GM18907 (cell line): Measurements from ENCODE around the gene LIPM.
A peak's percentile ranks its signal among the peaks of the same experiment; 100 is the strongest.

ENCODE experiments used
- ATAC-seq: cut with Tn5 transposase; IDR thresholded peaks from one replicate; pipeline ENCODE4 v1.9.1; 2021; ENCODE audit warnings: mild to moderate bottlenecking, moderate library complexity; ENCODE audit not compliant: unreplicated experiment

The LIPM gene

DNA sequence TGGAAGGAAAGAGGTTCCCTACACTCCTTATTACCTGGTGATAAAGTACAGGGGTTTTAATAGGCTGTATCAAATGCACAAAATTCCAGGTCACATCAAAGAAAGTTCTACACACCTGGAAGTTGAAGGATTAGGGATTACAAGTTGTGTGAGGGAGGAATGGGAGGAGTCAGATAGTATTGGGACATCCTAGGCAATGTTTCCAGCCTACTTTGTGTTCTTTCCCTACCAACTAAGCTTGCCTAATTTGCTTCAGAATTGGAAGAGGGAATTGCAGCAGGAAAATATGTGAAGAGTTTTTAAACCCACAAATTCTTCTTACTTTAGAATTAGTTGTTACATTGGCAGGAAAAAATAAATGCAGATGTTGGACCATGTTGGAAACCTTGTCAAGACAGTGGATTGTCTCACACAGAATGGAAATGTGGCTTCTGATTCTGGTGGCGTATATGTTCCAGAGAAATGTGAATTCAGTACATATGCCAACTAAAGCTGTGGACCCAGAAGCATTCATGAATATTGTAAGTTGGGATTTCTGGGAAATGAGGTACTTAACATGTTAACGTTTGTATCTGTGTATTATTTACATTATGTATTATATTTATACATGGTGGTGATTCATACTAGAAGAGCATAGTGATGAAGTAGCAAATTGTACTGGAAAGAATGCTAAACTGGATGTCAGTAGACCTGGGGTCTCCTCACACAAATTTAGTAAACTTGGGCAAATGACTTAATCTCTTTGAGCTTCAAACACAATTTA lies at the start of gene LIPM:
TSS of gene LIPM (plus strand) at position 208 of the 763 bp plus-strand sequence. CDS start at position 375, 167 bp downstream.
- ATAC-seq, result no peak

DNA sequence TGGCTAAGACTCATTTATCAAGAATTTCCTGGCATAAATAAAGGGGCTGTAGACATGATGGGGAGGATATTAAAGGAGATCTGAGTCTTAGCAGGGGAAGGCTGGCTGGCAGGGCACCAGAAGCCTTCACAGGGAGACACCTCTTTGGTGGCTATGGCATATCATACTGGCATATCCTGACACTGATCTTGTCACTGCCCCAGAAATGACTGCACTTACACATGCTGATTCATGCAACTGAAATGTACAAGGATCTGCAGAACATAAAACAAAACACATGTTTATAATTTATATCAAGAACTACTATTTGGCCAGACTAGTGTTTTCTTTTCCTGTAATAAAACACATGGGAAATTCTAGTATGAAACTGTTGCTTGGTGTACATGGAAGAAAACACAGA lies 48.2 kb upstream of the LIPM start:
- ATAC-seq, result no peak

GRCh38 chr10:88755753-88756152 lies 46.8 kb upstream of the LIPM start:
- ATAC-seq, result peak; percentile 67

- no peak for ATAC-seq
These were observed 45.9 kb upstream of the LIPM start for GRCh38 chr10:88756660-88757059.

GRCh38 chr10:88759366-88760101 lies 43.0 kb upstream of the LIPM start, which contains the start of gene LIPN:
TSS of gene LIPN (plus strand) at chr10:88760020. CDS start at chr10:88761406, 1,386 bp downstream.
- ATAC-seq, result no peak

DNA sequence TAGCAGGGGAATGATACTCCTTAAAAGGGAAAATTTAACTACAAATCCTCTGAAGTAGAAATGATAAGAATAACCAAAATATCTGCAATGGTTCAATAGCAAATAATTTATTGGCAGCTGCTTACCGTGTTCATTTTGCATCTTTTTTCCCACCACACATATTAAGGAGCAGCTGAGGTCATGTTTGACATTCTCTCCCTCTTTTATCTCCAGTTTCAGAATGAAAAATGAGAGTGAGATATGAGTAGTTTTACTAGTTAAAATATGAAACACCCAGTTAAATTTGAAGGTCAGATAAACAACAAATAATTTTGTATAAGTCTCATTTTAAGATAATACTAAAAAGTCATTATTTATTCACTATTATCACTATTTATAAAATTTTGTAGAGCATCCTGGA lies 39.6 kb upstream of the LIPM start:
- no peak for ATAC-seq

GRCh38 chr10:88763441-88763840 lies 39.1 kb upstream of the LIPM start:
- no peak for ATAC-seq

DNA sequence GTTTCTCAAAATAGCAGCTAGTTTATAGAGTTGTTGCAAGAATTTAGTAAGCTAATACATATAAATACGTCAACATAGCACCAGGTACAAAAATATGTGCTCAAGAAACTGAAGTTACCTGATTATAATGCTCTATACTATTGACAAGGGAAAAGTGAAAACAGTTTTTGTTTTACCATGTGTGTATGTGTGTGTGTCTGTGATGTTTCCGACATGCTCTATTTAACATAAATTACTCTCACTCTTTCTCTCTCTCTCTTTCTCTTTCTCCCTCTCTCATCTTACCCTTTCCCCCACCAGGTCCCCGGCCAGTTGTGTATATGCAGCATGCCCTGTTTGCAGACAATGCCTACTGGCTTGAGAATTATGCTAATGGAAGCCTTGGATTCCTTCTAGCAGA lies 38.4 kb upstream of the LIPM start:
- peak; percentile 46 for ATAC-seq

GRCh38 chr10:88765816-88766215 lies 36.7 kb upstream of the LIPM start:
- no peak for ATAC-seq

DNA sequence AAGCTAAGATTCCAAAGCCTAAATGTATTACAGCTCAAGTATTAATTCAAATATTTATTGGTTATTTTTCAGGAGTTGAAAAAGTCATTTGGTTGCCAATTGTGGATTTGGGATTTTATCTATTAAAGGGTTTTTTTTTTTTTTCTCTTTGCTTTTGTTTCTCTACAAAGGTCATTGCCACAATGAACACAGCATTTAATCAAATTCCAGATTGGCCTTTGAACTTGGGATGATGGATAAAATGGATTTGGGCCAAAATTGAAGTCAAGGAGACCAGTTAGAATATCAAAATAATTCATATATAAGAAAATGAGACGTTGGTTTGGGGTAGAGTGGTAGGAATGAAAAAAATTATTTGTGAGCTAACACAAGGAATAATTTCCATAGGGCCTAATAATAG lies 33.1 kb upstream of the LIPM start:
- no peak for ATAC-seq

GRCh38 chr10:88781206-88781605 lies 21.3 kb upstream of the LIPM start:
- ATAC-seq, result no peak

GRCh38 chr10:88782222-88782621 lies 20.3 kb upstream of the LIPM start:
- ATAC-seq, result no peak

DNA sequence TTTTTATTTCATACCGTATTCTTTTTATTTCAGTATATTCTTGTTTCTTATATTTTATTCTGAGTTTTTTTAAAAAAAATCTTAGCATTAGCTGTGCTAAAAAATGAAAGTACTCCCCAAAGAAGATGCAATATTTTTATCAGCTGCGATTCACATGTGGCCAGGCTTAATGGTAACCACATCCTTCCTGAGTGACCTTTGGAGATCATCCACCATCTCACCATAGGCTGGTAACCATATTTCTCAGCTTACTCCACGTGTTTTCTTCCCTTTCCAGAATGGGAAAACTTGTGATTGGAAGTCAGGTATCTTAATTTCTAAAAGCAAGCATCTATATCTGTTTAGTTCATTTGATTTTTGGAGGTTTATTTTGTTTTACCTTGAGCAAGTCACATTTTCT lies 18.8 kb upstream of the LIPM start:
- ATAC-seq, result no peak

- no peak for ATAC-seq
These were observed 16.3 kb upstream of the LIPM start for GRCh38 chr10:88786032-88786770.

DNA sequence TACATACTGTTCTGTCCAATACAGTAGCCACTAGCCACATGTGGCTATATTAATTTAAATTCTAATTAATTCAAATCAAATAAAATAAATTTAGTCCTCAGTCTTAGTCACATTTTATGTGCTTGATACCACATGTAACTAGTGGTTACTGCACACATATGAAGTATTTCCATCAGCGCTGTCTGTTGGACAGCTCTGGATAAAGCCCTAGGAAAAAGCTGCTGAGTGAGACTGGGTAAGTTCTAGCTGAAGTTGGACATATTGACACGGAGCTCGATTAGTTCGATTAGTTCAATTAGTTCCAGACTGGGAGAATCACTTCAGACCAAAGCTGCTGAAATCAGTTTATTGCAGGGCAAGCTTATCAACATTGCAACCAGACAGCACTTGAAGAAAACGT lies 15.1 kb upstream of the LIPM start:
- no peak for ATAC-seq

- no peak for ATAC-seq
These were observed 13.6 kb upstream of the LIPM start for GRCh38 chr10:88788924-88789323.

DNA sequence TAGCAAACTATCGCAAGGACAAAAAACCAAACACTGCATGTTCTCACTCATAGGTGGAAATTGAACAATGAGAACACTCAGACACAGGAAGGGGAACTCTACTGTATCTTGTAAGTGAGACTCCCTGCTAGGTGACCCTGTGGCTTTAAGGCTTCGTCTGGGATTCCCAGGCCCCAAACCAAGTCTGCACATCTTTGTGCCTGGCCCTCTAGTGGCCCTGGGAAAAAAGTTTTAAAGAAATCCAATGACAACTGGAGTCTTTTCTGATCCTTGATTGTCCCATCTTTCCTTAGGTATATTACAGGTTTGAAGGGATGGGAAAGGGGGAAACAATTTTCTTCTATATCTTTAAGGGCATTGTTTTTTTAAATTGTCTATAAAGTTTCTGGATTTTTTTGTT lies 10.6 kb upstream of the LIPM start:
- peak; percentile 63 for ATAC-seq

DNA sequence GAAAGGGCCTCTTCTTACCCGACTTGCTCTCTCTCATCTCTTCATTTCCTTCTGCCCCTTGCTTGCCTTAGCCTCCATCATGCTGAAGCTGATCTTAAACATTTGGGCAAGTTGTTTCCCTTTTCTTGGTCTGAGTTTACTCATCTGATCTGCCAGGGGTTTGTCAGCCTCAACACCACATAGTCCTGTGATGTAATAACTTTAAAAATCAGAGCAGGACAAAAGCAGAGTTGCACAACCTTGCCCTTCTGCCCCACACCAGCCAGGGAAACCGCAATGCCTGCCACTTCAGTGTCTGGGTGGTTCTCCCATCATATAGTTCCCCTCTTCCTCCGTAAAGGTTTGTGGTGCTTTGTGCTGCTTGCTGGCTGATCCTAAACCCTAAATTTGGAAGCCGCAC lies 9.9 kb upstream of the LIPM start:
- ATAC-seq, result no peak

DNA sequence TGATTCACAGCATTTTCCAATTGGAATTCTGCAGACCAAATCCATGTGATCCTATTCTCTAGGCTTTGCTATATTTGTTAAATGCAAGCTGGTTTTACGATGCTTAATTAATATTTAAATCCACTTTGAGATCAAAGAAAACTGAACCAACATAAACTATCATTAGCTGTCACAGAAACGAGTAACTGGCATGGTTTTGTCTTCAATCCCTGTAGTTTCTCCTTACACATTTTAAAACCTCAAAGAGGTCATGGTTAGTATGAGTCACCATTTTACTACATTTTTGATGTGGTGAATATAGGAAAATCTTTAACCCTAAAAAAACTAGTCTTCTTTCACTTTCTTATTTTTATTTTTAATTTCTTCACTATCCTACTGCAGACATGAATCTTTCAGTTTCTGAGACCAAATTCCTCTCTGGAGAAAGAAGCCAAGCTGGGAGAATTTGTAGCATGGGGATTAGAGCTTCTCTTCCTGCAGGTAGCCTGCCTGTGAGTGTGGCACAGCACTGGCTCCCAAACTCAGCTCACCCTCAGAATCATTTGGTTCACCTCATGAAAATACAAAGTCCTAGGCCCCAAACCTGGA lies 8.7 kb upstream of the LIPM start:
- ATAC-seq, result no peak

- ATAC-seq, result no peak
These were observed 7.8 kb upstream of the LIPM start for GRCh38 chr10:88794731-88795130.
